IPS DF 6.9 (cell line): ENCODE data around the gene SRPRA.
"Not testable (repeated sequence)": the region's sequence is repeated elsewhere in the genome, so short reads cannot be mapped to it uniquely, and the experiment has no call there.

Experiments
- DNase-seq: peaks from one replicate; pipeline ENCODE4 v3.0.0-alpha.2; 2013; ENCODE audit warnings: low read depth, low spot score
- H3K27ac ChIP-seq: one replicate; pipeline ENCODE4 v1.5.1; 2013; ENCODE audit warnings: low read length, control low read depth
- H3K27me3 ChIP-seq: 2 replicates; pipeline ENCODE4 v1.6.1; 2013; ENCODE audit warnings: mild to moderate bottlenecking, low read length; ENCODE audit not compliant: control insufficient read depth, insufficient read depth
- H3K36me3 ChIP-seq: 2 replicates; pipeline ENCODE4 v1.6.1; 2013; ENCODE audit warnings: low read length; ENCODE audit not compliant: control insufficient read depth, insufficient read depth
- H3K4me1 ChIP-seq: 2 replicates; pipeline ENCODE4 v1.6.1; 2013; ENCODE audit warnings: low read length; ENCODE audit not compliant: control insufficient read depth, insufficient read depth
- H3K4me3 ChIP-seq: 2 replicates; pipeline ENCODE4 v1.5.1; 2013; ENCODE audit warnings: mild to moderate bottlenecking, low read length
- H3K9me3 ChIP-seq: 2 replicates; pipeline ENCODE4 v1.6.1; 2013; ENCODE audit warnings: low read length, inconsistent platforms; ENCODE audit not compliant: control insufficient read depth, insufficient read depth
- WGBS: extraction: QIAGEN DNeasy Blood & Tissue Kit; methylation state at CpG from one replicate; pipeline ENCODE4 v1.1.7; 2013; ENCODE audit warnings: mixed read lengths, missing lambda C conversion rate; ENCODE audit not compliant: insufficient read length, insufficient coverage; 5-methylcytosine and 5-hydroxymethylcytosine counted together

Gene SRPRA

GRCh38 chr11:126265811-126266210, 2.9 kb downstream of the SRPRA start:
- H3K4me1 ChIP-seq, result no peaks in the 10 kb centered on the region; the same call in 1 of the 2 replicates
- H3K27me3 ChIP-seq, result no peaks in the 10 kb centered on the region
- no peak overlapping the region for H3K4me3 ChIP-seq
- peaks cover 38% of the 10 kb centered on the region; the same call in 1 of the 2 replicates for H3K36me3 ChIP-seq
- WGBS, result no CpG with 5 or more reads among the region's 8 CpGs
- no peak for DNase-seq
- no peak overlapping the region for H3K27ac ChIP-seq
- no peaks in the 10 kb centered on the region for H3K9me3 ChIP-seq

GRCh38 chr11:126263489-126263888, 5.2 kb downstream of the SRPRA start:
- no peak overlapping the region for H3K4me3 ChIP-seq
- no peaks in the 10 kb centered on the region; the same call in 1 of the 2 replicates for H3K4me1 ChIP-seq
- no peak for DNase-seq
- no CpG with 5 or more reads among the region's 6 CpGs for WGBS
- no peak overlapping the region for H3K27ac ChIP-seq
- H3K27me3 ChIP-seq, result no peaks in the 10 kb centered on the region
- H3K36me3 ChIP-seq, result peaks cover 38% of the 10 kb centered on the region; the same call in 1 of the 2 replicates
- H3K9me3 ChIP-seq, result no peaks in the 10 kb centered on the region

- Histone ChIP-seq H3K36me3 (peaks cover 41% of the 10 kb centered on the region; the same call in 1 of the 2 replicates), H3K4me1 (no peaks in the 10 kb centered on the region), H3K4me3 (no peak overlapping the region), H3K27me3 (no peaks in the 10 kb centered on the region), H3K27ac (no peak overlapping the region), H3K9me3 (no peaks in the 10 kb centered on the region)
- no CpG with 5 or more reads among the region's 6 CpGs for WGBS
- DNase-seq, result no peak
Measured at GRCh38 chr11:126262216-126262615, 6.5 kb downstream of the SRPRA start.

GRCh38 chr11:126257764-126258163, 10.9 kb downstream of the SRPRA start:
- H3K4me3 ChIP-seq, result no peak overlapping the region
- H3K9me3 ChIP-seq, result no peaks in the 10 kb centered on the region
- no peak overlapping the region for H3K27ac ChIP-seq
- no peaks in the 10 kb centered on the region for H3K27me3 ChIP-seq
- no peak for DNase-seq
- H3K4me1 ChIP-seq, result no peaks in the 10 kb centered on the region
- no CpG with 5 or more reads among the region's 2 CpGs for WGBS
- peaks cover 19% of the 10 kb centered on the region; the same call in 1 of the 2 replicates for H3K36me3 ChIP-seq

DNA sequence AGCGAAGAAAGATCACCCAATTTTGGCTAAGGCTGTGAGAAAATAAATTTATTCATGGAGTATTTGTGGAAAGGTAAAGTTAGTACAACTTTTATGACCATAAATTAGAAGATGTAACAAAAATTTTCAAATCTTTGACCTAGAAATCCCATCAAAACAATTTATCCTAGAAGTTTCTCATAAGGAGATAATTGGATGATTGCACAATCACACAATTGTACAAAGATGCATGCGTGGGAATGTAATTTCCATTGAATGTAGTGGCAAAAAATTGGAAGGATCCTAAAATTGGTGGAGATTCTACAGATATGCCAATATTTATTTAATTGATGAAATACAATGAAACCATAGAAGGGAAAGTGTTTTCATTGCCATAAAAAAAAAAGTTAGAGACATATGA, 11.6 kb downstream of the SRPRA start:
- Histone ChIP-seq H3K27me3 (no peaks in the 10 kb centered on the region), H3K27ac (no peak overlapping the region), H3K9me3 (no peaks in the 10 kb centered on the region), H3K36me3 (peaks cover 16% of the 10 kb centered on the region; the same call in 1 of the 2 replicates), H3K4me1 (no peaks in the 10 kb centered on the region), H3K4me3 (no peak overlapping the region)
- no peak for DNase-seq
- WGBS, result no CpG with 5 or more reads among the region's 2 CpGs

DNA sequence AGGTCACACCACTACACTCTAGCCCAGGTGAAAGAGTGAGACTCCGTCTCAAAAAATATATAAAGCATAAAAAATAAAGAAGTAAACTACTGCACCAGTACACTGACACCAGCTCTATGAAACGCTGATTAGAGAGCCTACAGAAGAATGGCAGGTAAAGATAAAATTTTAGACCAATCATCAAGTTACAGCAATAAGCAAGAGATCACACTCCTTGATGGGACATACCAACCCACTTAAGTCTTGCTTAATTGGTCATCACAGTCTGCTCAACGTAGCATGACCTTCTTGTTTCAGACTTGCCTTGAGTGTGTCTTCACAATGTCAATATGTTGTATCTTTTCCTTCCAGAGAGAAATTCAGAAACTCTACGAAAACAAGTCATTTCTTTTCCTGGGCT, 12.5 kb downstream of the SRPRA start:
- no CpG with 5 or more reads among the region's 4 CpGs for WGBS
- H3K36me3 ChIP-seq, result peaks cover 14% of the 10 kb centered on the region; the same call in 1 of the 2 replicates
- no peaks in the 10 kb centered on the region for H3K9me3 ChIP-seq
- DNase-seq, result no peak
- H3K4me1 ChIP-seq, result no peaks in the 10 kb centered on the region
- no peaks in the 10 kb centered on the region for H3K27me3 ChIP-seq
- H3K4me3 ChIP-seq, result no peak overlapping the region
- H3K27ac ChIP-seq, result no peak overlapping the region

- H3K36me3 ChIP-seq, result peaks cover 14% of the 10 kb centered on the region; the same call in 1 of the 2 replicates
- H3K27ac ChIP-seq, H3K27me3 ChIP-seq, H3K9me3 ChIP-seq, H3K4me1 ChIP-seq, DNase-seq, H3K4me3 ChIP-seq: not testable (repeated sequence)
- WGBS, result no CpG with 5 or more reads among the region's 5 CpGs
Measured at GRCh38 chr11:126255507-126255906, 13.2 kb downstream of the SRPRA start.

GRCh38 chr11:126254819-126255218, 13.9 kb downstream of the SRPRA start:
- H3K4me3 ChIP-seq, result no peak overlapping the region
- H3K9me3 ChIP-seq, result no peaks in the 10 kb centered on the region
- no peak for DNase-seq
- no peaks in the 10 kb centered on the region for H3K4me1 ChIP-seq
- no peak overlapping the region for H3K27ac ChIP-seq
- H3K36me3 ChIP-seq, result peaks cover 14% of the 10 kb centered on the region; the same call in 1 of the 2 replicates
- H3K27me3 ChIP-seq, result no peaks in the 10 kb centered on the region
- no CpG with 5 or more reads among the region's 1 CpG for WGBS

GRCh38 chr11:126253265-126253664, 15.4 kb downstream of the SRPRA start:
- H3K4me3 ChIP-seq, result no peak overlapping the region
- no peaks in the 10 kb centered on the region for H3K27me3 ChIP-seq
- no peak for DNase-seq
- H3K36me3 ChIP-seq, result peaks cover 14% of the 10 kb centered on the region; the same call in 1 of the 2 replicates
- H3K27ac ChIP-seq, result no peak overlapping the region
- no CpG with 5 or more reads among the region's 4 CpGs for WGBS
- no peaks in the 10 kb centered on the region for H3K9me3 ChIP-seq
- H3K4me1 ChIP-seq, result no peaks in the 10 kb centered on the region

GRCh38 chr11:126246636-126247035, 22.1 kb downstream of the SRPRA start:
- no peaks in the 10 kb centered on the region for H3K4me1 ChIP-seq
- no CpG with 5 or more reads among the region's 2 CpGs for WGBS
- no peaks in the 10 kb centered on the region for H3K27me3 ChIP-seq
- H3K36me3 ChIP-seq, result peaks cover 2% of the 10 kb centered on the region; the same call in 1 of the 2 replicates
- no peaks in the 10 kb centered on the region for H3K9me3 ChIP-seq
- DNase-seq, result no peak
- no peak overlapping the region for H3K27ac ChIP-seq
- no peak overlapping the region for H3K4me3 ChIP-seq

DNA sequence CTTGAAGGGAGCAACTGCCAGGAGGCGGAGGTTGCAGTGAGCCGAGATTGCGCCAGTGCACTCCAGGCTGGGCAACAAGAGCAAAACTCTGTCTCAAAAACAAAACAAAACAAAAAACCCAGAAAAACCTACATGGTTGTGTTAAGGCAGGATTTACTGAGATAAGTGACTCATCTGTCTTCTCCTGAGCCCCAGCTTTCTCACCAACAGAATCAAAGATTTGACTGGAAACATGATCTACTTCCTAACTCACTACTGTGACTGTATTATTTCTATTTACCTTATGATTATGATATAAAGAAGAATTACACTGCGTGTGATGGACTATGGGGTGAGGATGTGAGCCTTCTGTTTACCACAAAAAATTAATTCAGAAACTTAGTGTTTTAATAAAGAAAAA, 35.3 kb downstream of the SRPRA start:
- no CpG with 5 or more reads among the region's 4 CpGs for WGBS
- H3K36me3 ChIP-seq, result no peaks in the 10 kb centered on the region; the same call in 1 of the 2 replicates
- no peak for DNase-seq

More for the DNA sequence above, 35.3 kb downstream of the SRPRA start:
- no peak overlapping the region for H3K4me3 ChIP-seq
- no peaks in the 10 kb centered on the region for H3K27me3 ChIP-seq
- no peaks in the 10 kb centered on the region for H3K9me3 ChIP-seq
- no peak overlapping the region for H3K27ac ChIP-seq
- H3K4me1 ChIP-seq, result no peaks in the 10 kb centered on the region
